Upper lobe of left lung (tissue), 6 donors: ENCODE measurements around the gene TTC39A. TPM values are rescaled to one million over a fixed set of nuclear protein-coding genes. Genes with fewer than 3 reads are reported as not detected.
A peak's percentile ranks its signal among the peaks of the same experiment; 100 is the strongest.

Source experiments
- ATAC-seq, 2 donors: fragments of 200-7000 bp; cut with Tn5 transposase; one replicate each; pipeline ENCODE4 v1.9.1; 2022; ENCODE audit warnings: mild to moderate bottlenecking in 2 of 2, moderate library complexity in 2 of 2; ENCODE audit not compliant: low FRiP score in 2 of 2
- DNase-seq, 2 donors: peaks; one replicate each; pipeline ENCODE4 v3.0.0-alpha.2; 2019 to 2020
- H3K27ac ChIP-seq, 4 donors: fragments of 200-600 bp; sonication (generic); one replicate each; pipeline ENCODE4 v1.5.1; 2016 to 2019
- H3K27me3 ChIP-seq, 4 donors: fragments of 200-600 bp; sonication (generic); one replicate each; pipeline ENCODE4 v1.5.1; 2017 to 2019
- H3K36me3 ChIP-seq, 4 donors: fragments of 200-600 bp; sonication (generic); one replicate each; pipeline ENCODE4 v1.5.1; 2016 to 2019
- H3K4me1 ChIP-seq, 4 donors: fragments of 200-600 bp; sonication (generic); one replicate each; pipeline ENCODE4 v1.5.1; 2018 to 2019
- H3K4me3 ChIP-seq, 4 donors: fragments of 200-600 bp; sonication (generic); one replicate each; pipeline ENCODE4 v1.5.1; 2017 to 2019; ENCODE audit warnings: mild to moderate bottlenecking in 2 of 4, moderate library complexity in 1 of 4
- H3K9me3 ChIP-seq, 4 donors: fragments of 200-600 bp; sonication (generic); one replicate each; pipeline ENCODE4 v1.5.1; 2018 to 2019
- CTCF ChIP-seq, 6 experiments: fragments of 450-650 bp in 4 of 6; fragments of 200-600 bp in 2 of 6; sonication (generic) in 2 of 6; IDR thresholded peaks; one replicate each; pipeline ENCODE4 v1.5.1; 2016 to 2019; ENCODE audit warnings: antibody characterized with exemption in 6 of 6
- EP300 ChIP-seq, 4 donors: sonication (generic); formaldehyde crosslinking; IDR thresholded peaks; one replicate each; pipeline ENCODE4 v1.5.1; 2017; ENCODE audit warnings: antibody characterized with exemption in 4 of 4, control low read depth in 2 of 4
- POLR2A ChIP-seq, 4 donors: fragments of 450-650 bp; IDR thresholded peaks; one replicate each; pipeline ENCODE4 v1.5.1; 2016 to 2017; ENCODE audit warnings: antibody characterized with exemption in 4 of 4, mild to moderate bottlenecking in 2 of 4
- POLR2AphosphoS5 ChIP-seq, 2 donors: sonication (generic); formaldehyde crosslinking; IDR thresholded peaks; one replicate each; pipeline ENCODE4 v1.5.1; 2017; ENCODE audit warnings: antibody characterized with exemption in 2 of 2
- WGBS, 2 donors: methylation state at CpG; one replicate each; pipeline ENCODE4 v1.1.5; 2017 to 2018; 5-methylcytosine and 5-hydroxymethylcytosine counted together
- total RNA-seq, 6 donors: library from RNA; depleted of rRNA in 4 of 6; stranded (reverse); fragments of >200 nt in 4 of 6; gene quantifications; one replicate each; pipeline versions ENCODE4 v1.1.0 to v1.2.1, GENCODE V29; 2016 to 2021
- donor health status: DM: no; HTN: no; CAD: no; lungs with moderate emphysema.
- donor health status: DM: no; HTN: yes; CAD: no; lungs with severe emphysema.

TTC39A gene
- total RNA-seq, 6 donors from 2014 or later = 33.0 to 96.4 (median 55.7) TPM

DNA sequence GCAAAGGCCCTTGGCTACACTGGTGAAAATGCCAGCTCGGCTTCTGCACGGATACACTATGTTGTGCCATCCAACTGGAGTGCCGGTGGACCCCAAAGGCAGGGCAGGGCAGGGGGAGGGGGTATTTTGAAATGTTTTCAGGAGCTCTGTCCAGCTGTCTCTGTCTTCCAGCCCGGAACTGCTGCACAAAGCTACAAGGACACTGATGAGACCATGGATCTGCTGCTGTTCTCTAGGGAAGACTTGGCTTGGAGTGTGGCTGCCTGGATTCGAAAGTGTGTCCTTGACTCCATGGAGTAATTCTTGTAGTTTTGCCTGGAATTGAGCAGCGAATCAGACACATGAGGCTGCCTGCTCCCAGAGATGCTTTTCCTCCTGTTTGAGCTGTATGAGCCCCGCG, 42.4 kb downstream of the TTC39A start:
- ATAC-seq (no peak), DNase-seq (no peak)
- H3K36me3 ChIP-seq = peaks cover 0 to 3% (median 1%) of the 10 kb centered on the region in 4 donors
- no peak for TF ChIP-seq POLR2AphosphoS5 (IDR thresholded peaks at IDR 0.05)
- no peak for TF ChIP-seq CTCF (IDR thresholded peaks at IDR 0.05)
- no peak for TF ChIP-seq POLR2A (IDR thresholded peaks at IDR 0.05)
- TF ChIP-seq EP300 (IDR thresholded peaks at IDR 0.05) = no peak
- no peaks in the 10 kb centered on the region for H3K9me3 ChIP-seq
- H3K27ac ChIP-seq = no peak overlapping the region
- H3K27me3 ChIP-seq = no peaks in the 10 kb centered on the region
- H3K4me3 ChIP-seq = no peak overlapping the region
- WGBS, 2 donors = 84 to 97% methylated on average over 8 of the region's 8 CpGs
- peaks cover 0 to 11% (median 3%) of the 10 kb centered on the region in 4 donors for H3K4me1 ChIP-seq

DNA sequence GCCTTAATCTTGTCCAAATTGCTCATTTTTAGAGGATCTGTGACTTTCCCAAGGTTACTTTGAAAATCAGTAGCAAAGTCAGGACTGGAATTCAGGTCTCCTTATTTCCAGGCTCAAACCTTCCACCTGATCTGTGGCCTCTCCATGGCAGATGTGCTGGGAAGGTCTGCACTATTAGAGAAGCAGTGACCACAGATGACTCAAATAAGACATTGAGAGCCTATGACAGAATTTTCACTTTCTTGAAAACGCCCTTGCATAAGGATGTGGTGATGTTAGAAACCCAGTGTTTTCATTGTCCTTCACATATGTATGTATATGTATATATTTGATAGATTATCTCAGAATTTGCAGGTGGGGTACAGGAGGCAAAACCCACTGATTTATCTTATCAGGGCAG, 45.3 kb downstream of the TTC39A start:
- 81 to 82% methylated on average over 1 of the region's 1 CpG for WGBS, 2 donors
- TF ChIP-seq POLR2AphosphoS5 (IDR thresholded peaks at IDR 0.05) (no peak), POLR2A (IDR thresholded peaks at IDR 0.05) (no peak), EP300 (IDR thresholded peaks at IDR 0.05) (no peak), CTCF (IDR thresholded peaks at IDR 0.05) (no peak)
- Histone ChIP-seq H3K27ac (no peak overlapping the region), H3K9me3 (no peaks in the 10 kb centered on the region), H3K27me3 (no peaks in the 10 kb centered on the region), H3K36me3 (peaks cover 0 to 3% (median 1%) of the 10 kb centered on the region in 4 donors), H3K4me1 (peaks cover 0 to 11% (median 3%) of the 10 kb centered on the region in 4 donors), H3K4me3 (no peak overlapping the region)
- no peak for ATAC-seq
- no peak for DNase-seq

DNA sequence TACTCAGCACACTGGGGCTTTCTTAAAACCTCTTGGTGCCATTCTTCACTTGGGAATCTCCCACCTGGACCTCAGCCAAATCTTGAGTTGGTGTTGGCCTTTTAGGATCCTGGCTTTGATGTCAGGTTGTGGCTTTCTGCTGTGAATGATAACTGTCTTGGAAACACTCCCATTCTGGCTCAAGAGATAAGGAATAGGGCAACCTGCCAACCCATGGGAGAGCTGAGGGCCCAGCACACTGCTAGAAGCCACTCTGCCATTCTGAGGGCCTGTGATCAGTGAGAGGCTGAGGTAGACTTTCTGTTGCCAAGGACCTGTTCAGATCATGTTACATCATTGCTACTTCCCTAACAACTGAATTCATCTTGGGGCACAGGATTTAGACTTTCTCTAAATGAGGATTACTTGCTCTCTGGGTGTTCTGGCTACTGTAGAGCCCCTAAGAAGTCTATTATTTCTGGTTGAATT, 45.8 kb downstream of the TTC39A start:
- H3K36me3 ChIP-seq = peaks cover 0 to 3% (median 1%) of the 10 kb centered on the region in 4 donors
- H3K4me3 ChIP-seq = no peak overlapping the region
- H3K4me1 ChIP-seq = peaks cover 0 to 11% (median 3%) of the 10 kb centered on the region in 4 donors
- no peak for TF ChIP-seq EP300 (IDR thresholded peaks at IDR 0.05)
- no peak for TF ChIP-seq POLR2AphosphoS5 (IDR thresholded peaks at IDR 0.05)
- TF ChIP-seq CTCF (IDR thresholded peaks at IDR 0.05) = no peak
- no peak for TF ChIP-seq POLR2A (IDR thresholded peaks at IDR 0.05)
- H3K27me3 ChIP-seq = no peaks in the 10 kb centered on the region
- DNase-seq = peak in 1 of 2 donors; percentile 52
- H3K27ac ChIP-seq = no peak overlapping the region
- ATAC-seq = peak in 1 of 2 donors; percentile 32
- H3K9me3 ChIP-seq = no peaks in the 10 kb centered on the region

GRCh38 chr1:51283979-51284378, 46.4 kb downstream of the TTC39A start:
- Histone ChIP-seq H3K27ac (no peak overlapping the region), H3K9me3 (no peaks in the 10 kb centered on the region), H3K27me3 (no peaks in the 10 kb centered on the region), H3K4me3 (no peak overlapping the region), H3K4me1 (peaks cover 0 to 11% (median 3%) of the 10 kb centered on the region in 4 donors), H3K36me3 (peaks cover 0 to 5% (median 3%) of the 10 kb centered on the region in 4 donors)
- TF ChIP-seq POLR2AphosphoS5 (IDR thresholded peaks at IDR 0.05) (no peak), POLR2A (IDR thresholded peaks at IDR 0.05) (no peak), EP300 (IDR thresholded peaks at IDR 0.05) (no peak), CTCF (IDR thresholded peaks at IDR 0.05) (no peak)
- DNase-seq (no peak), ATAC-seq (no peak)
- WGBS, 2 donors = 69 to 80% methylated on average over 5 of the region's 5 CpGs

- WGBS, 2 donors = 93 to 96% methylated on average over 5 of the region's 5 CpGs
Observed at GRCh38 chr1:51282605-51283004, 47.8 kb downstream of the TTC39A start.

More at GRCh38 chr1:51282605-51283004, 47.8 kb downstream of the TTC39A start:
- Histone ChIP-seq H3K27me3 (no peaks in the 10 kb centered on the region), H3K36me3 (peaks cover 0 to 6% (median 0%) of the 10 kb centered on the region in 4 donors), H3K4me1 (peaks cover 0 to 11% (median 3%) of the 10 kb centered on the region in 4 donors), H3K27ac (no peak overlapping the region), H3K9me3 (no peaks in the 10 kb centered on the region), H3K4me3 (no peak overlapping the region)
- DNase-seq (no peak), ATAC-seq (no peak)
- TF ChIP-seq CTCF (IDR thresholded peaks at IDR 0.05) (no peak), POLR2AphosphoS5 (IDR thresholded peaks at IDR 0.05) (no peak), POLR2A (IDR thresholded peaks at IDR 0.05) (no peak), EP300 (IDR thresholded peaks at IDR 0.05) (no peak)
